NCI-H146 treated with DMSO at 0.1 percent for 48 hours (cell line): ENCODE measurements around the gene CMIP.
A peak's percentile ranks its signal among the peaks of the same experiment; 100 is the strongest.

Source experiments
- DNase-seq: peaks from one replicate; lab custom pipeline; 2025; ENCODE audit not compliant: unreplicated experiment; lab: John Stamatoyannopoulos, UW

The CMIP gene

DNA sequence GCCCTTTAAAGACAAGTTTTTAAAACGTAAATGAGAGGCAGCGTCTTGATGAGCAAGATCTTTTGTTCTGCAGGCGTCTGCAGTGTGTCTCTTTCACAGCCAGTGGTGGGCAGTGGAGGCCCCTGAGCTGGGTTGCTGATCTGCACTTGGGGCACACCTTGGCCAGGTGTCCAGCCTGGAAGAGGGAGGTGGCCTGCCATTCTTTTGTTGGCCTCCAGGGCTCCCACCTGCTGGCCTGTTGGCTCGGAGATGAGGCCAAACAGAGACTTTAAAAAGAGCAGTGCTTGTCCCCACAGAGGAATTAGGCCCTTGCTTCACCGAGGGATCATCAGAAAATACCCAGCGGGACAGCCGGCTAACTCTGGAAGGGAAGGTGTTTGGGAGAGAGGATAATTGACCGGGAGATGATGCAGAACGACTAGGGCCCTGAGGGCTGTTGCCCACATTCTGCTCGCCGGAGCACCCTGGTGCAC is 188.6 kb downstream of the CMIP start:
- peak; percentile 67 for DNase-seq

DNA sequence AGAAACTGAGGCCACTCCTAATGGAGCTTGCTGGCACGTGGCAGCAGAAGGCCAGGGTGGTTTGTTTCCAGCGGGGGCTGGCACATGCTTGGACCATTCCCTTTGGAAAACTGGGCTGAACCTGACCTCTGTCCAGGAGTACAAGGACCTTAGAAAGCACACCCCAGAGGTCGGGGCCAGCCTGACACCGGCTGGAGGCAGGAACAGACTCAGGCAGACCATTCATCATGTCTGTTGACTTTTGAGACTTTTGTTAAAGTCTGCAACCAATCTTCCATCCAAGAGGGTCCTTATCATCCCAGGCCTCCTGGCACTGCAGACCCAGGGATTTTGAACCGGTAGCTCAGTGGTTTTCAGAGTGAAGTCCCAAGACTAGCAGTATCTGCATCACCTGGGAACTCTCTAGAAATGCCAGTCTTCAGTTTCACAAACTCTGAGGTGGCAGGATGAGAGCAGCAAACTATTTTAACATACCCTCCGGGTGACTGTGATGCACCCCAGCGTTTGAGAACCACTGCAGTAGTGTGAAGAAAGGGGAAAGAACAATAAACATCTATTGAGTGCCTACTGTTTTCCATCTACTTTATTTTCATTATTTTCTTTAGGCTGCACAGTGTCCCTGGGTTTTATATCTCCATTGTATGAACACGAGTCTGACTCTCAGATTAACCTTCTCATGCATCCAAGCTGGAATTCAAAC is 189.2 kb downstream of the CMIP start:
- no peak for DNase-seq

DNA sequence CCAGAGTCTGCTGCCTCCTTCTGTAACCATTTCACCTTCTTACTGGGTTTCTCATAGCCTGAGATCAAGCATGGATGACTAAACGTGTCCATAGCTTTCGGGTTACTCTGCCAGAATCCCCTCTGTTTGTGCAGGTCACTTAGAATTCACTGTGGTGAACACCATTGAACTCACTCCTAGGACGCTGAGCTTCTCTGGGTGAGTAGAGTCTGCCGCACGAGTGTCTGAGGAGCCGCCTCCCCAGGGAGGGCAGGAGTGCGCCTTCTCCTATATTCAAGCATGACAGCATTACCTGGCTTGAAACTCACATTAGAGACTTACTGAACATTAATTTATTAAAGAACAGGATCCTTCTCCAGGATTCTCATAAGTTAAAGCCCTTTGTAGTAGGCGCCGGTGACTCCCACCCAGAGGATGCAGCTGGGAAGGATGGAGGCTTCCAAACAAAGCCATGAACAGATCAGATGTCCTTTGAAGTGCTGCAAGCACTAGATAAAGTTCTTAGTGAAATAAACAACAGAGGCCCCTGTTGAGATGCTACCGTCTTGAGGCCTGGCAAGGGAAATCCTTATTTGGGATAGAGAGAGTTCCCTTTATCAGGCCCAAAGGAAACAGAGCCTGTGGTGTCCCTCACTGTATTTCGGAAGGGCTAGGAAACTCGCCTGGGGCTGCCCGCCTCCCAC is 189.9 kb downstream of the CMIP start:
- no peak for DNase-seq

DNA sequence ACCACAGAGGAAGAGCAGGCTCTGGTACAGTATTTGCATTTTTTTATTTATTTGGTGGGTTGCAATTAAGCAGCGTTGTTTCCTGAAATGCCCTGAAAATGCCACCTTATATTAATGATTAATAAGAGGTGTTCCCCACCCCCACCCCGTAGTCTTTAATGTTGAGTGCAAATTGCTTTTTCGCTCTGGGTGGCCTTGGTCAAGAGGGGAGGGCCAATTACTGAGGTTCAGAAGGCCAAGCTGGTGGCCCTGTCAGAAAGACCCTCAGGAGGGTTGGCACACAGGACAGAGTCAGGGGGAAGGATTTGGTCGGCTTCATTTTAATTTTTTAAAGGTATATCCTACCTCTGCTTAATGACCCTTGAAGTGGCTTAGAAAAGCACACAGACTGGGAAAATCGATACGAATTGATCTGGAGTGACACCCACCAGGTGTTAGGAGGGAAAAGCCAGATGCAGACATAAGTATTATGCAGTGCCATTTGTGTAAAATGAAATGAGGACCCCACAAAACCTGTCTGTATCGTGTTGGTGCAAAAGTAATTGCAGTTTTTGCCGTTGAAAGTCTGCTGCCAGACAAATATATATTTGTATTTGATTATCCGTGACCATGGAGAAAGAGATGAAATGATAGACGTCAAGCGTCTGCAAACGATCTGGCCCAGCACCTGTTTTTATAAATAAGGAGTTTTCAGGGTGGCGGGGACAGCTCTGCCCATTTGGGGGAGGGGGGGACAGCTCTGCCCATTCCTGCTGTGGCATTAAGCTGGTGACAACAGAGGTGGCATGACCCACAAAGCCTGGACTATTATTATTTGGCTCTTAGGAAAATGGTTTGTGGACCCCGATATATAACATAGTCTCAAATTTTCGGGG is 190.7 kb downstream of the CMIP start:
- peak; percentile 73 for DNase-seq

DNA sequence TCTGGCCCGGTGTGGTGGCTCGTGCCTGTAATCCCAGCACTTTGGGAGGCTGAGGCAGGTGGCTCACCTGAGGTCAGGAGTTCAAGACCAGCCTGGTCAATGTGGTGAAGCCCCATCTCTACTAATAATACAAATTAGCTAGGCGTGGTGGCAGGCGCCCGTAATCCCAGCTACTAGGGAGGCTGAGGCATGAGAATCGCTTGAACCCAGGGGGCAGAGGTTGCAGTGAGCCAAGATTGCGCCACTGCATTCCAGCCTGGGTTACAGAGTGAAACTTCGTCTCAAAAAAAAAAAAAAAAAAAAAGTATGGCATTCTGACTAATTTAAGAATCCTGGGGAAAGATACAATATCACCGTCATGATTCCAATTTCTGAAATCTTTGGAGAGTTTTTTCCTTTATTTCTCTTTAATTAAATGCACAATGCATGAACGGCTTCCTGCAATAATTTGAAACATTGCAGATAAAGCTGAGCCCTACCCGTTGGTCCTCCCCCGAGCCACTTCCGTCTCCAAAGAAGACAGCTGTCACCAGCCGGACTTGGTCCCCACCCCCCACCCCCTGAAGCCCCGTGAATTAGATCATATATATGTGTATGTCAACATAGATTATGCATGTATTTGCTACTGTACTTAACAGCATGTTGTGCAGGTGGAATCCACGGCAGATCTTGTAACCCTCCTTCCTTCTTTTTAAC is 191.8 kb downstream of the CMIP start:
- peak; percentile 44 for DNase-seq

DNA sequence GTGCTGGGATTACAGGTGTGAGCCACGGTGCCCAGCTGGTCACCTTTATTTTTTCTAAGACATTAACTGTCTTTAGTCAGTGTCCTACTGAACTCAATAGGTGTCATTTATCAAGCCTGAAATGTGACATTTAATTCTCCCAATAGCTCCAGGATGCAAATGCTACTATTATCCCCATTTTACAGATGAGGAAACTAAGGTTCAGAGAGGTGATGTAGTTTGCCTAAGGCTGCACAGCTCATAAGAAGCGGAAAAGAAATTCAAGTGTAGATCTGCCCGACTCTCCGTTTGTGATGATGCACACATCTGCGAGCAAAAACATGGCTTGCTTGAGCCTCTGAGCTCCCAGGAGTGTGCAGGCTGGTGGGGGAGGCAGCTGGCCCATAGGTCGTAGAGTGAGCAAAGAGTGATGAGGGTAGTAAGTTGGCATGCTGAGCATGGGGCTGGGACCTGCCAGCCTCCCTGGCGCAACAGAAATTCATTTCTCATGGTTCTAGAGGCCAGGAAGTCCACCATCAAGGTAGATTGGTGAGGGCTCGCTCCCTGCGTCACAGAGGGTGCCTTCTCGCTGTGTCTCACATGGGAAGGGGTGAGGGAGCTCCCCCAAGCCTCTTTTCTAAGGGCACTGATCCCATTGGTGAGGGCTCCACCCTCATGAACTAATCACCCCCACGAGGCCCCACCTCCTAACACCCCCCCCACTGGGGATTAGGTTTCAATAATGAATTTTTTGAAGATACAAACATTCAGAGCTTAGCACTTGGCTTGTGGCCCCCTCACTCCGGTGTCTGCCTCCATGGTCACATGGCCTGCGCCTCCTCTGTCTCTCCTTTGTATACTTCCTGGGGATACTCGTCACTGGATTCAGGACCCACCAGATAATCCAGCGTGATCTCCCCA is 193.0 kb downstream of the CMIP start:
- DNase-seq, result no peak

DNA sequence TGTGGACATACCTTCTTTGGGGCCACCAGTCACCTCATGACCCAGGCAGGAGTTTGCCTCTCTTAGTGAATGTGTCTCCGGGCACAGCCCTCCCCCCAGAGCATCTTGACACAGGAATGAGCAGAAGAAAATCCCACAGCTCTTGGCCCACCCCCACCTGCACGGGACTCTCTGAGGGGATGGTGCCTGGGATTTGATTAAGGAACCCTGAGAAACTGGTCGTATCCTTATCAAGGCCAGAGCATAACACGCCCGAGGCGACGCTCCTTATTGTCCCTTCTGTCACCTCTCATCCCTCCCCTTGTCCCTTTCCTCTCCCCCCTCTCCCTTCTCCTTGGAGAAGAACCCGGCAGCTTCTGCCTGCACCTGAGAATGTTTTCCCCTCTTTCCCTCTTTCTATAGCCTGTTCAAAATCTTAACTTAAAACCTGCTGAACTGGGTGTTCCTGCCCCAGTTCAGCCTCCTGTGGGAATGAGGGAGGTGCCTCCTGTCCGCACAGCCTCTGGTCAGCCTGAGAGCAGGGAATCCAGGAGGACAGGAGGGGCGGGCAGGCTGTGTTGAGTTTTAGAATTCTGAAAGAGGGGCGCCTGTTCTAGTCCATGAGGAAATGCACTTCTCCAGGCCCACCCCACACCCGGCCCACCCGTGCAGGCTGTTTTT is 193.8 kb downstream of the CMIP start:
- no peak for DNase-seq

DNA sequence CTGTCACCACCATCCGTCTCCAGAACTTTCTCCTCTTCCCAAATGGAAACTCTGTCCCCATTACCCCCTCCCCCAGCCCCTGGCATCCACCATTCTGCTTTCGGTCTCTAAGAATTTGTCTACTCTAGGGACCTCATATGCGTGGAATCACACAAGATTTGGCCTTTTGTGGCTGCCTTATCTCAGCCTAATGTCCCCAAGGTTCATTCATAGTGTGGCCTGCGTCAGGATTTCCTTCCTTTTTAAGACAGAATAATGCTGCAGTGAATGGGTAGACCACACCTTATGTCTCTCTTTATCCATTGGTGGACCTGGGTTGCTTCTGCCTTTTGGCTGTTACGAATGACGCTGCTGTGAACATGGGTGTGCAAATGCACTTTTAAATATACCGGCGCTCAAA is 194.7 kb downstream of the CMIP start:
- no peak for DNase-seq

DNA sequence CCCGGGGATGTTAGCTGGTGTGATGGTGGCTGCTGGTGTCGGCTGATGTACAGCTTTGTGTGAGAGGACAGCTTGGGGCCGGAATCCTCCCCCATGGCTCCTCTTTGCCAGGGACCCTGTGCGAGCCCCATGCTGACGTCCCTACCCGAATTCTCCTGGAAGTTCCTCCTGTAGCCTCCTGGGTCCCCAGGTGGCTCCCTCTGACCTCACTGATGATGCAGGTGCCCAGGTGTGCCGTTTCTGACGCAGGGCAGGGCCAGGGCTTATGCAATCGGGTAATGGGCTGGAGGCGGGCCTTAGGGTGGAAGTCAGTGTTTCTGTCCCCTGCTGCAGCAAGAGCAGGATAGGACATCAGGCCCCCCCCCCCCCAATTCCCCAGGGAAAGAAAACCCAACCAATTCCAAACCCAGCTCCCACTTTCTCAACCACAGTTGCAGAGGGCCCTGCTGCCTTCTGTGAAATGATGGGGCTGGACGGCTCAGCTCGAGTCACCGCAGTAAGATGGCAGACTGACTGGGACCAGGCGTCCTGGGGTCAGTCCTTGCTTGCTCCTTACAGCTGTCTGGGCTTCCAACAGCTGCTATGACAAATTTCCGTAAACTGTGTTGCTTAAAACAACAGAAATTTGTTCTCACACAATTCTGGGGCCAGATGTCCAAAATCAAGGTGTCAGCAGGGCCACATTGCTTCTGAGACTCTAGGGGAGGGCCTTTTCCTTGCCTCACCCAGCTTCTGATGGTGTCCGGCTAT is 195.5 kb downstream of the CMIP start:
- no peak for DNase-seq

DNA sequence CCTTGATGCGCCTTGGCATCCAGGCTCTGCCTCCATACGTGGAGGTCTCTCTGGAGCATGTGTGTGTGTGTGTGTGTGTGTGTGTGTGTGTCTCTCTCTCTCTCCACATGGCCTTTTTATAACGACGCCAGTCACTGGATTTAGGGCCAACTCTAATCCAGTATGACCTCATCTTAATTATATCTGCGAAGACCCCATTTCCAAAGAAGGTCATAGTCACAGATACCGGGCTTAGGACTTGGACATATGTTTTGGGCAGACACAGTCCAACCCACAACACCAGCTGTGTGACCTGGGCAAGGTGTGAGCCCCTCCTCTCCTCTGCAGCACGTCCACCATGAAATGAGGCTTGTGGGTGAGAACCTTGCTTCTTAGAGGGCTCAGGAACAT is 196.1 kb downstream of the CMIP start:
- no peak for DNase-seq

DNA sequence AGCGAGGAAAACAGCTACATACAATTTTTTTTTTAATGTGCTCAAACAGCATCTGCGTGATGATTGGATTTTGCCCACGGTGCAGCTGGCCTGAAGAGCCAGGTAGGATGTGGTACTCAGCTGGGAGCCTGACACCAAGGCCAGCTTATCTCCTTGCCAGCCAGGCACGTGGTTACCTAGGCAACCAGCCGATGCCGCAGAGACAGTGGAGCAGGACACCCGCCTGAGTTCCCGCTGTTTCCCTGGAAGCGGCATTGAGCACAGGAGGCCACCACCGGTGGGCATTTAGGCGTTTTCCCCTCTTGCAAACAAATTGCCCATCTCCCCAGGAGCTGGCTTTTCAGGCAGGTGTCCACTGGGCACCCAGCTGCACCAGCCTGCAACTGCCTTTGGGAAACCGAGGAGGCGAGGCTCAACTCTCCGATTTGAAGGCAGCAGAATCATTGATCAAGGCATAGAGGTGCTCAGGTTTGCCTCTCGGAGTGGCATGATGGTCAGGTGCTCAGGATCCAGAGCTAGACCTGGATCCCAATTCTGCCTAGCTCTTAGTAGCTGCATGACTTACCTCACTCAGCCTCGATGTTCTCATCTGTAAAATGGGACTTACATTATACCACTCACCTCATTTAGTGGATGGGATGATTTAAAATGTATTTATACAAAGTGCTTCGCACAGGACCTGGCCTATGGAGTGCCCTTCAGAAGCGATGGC is 196.9 kb downstream of the CMIP start:
- peak; percentile 84 for DNase-seq

DNA sequence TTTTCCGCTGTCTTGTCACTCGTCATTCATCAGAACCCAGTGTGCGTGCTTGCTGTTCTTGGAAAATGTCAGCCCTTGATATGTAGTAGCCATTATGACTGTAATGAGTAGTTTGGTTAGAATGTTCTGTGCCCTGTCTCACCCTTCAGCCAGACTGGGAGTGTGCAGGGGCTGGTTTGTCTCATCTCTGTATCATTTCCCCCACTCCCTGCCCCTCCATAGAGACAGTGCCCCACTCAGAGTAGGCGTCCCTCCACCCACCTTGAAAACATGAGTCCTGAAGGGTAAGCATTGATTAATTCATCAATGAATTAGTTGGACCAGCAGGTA is 197.5 kb downstream of the CMIP start:
- DNase-seq, result no peak

DNA sequence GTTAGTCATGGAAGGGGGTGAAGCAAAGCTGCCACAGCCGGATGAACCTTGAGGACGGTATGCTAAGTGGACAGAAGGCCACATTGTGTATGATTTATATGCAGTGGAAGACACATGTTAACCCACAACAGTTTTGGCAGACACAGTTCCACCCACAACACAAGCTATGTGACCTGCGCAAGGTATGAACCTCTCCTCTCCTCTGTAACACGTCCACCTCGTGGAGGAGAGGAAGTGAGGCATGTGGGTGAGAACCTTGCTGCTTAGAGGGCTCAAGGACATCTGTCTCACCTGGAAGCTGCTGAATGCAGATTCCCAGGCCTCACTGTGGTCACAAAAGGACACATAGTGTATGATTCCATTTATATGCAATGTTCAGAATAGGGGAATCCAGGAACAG is 198.3 kb downstream of the CMIP start:
- DNase-seq, result no peak

DNA sequence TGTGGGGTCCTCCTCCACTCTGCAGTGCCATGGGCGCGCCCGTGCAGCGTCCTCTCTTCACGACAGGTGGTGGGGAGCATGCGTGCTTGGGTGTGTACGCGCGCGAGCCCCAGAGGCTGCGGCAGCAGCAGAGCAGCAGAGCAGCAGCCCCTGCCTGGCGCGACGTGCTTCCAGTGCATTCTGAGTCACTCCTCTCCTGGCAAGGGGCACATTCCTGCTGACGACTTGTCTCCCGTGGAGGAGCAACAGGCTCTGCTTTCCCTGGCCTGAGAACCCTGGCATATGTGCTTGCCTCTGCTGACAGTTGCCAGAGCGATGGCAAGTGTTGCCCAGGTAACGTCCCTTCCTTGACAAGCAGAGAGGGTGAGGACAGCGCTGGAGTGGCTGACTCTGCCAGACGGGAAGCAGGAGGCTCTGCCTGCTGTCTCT is 200.7 kb downstream of the CMIP start:
- DNase-seq, result peak; percentile 52

DNA sequence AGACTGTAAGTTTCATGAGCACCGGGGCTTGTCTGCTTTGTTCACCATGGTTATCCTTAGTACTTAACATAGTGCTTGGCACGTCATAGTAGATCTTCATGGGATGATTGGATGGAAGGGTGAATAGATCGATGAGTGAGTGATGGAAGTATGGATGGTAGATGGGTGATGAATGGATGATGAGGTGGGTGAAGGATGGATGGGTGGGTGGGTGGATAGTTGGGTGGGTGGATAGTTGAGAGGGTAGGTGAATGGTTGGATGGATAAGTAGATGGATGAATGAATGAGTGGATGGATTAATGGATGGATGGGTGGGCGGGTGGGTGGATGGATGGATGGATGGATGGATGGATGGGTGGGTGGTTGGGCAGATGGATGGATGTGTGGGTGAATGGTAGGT is 201.3 kb downstream of the CMIP start:
- peak; percentile 7 for DNase-seq

DNA sequence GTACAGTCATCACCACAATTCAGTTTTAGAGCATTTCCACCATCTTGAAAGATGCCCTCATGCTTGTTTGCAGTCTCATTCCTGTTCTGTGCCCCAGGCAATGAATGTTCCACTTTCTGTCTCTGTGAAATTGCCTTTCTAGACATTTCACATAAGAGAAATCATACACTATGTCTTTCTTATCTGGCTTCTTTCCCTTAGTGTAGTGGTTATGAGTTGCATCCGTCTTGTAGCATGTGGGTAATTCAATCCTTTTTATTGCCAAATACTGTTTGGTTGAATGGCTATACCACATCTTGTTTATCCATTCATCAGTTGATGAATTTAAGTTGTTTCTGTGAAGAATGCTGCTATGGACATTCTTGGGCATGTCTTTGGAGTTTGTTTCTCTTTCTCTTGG is 202.0 kb downstream of the CMIP start:
- DNase-seq, result no peak

DNA sequence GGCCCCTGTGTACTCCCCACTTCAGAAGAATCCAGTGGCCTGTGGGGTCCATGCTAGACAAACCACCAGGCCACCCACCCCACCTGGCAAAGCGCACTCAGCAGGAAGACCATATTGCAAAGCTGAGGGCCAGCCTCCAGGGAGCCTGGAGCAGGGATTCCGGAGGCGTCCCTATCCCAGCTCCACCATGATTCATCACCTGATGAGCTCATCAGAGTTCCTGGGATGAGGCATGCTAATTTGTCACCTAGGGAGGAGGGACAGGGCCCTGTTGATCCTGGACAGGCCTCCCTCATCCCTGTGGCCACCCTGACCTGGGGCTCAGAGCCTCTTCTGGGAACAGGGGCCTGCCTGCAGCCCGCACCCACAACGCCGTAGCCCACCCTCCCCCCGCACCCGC is 202.9 kb downstream of the CMIP start:
- no peak for DNase-seq

DNA sequence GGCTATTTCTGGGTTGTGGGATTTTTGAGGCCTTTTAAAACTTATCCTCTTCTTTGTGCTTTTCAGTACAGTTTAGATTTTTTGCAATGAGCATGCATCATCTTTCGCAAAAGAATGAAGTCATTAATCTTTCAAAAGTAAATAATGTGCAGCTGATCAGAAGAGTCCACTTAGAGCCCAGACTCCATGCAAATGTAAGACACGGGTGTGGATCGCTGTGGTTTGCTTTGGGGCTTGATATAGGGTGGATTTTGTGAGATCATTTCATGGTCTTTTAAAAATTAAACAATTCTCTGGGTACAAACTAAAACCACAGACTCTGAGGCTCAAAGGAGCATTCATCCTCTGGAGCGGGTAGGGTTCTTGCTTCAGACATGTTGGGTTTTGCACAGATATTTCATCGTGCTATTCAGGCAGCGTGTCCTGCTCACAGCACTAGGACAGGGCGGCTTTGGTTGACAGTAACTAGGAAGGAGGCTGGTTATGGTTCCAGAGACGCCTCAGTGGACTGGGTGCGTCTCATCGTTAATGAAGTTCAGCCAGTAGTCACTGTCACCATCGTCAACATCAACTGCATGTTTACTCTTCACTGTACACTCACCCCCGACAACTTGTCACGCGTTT is 205.1 kb downstream of the CMIP start:
- no peak for DNase-seq
